ENCODE results near the gene DNAI1.
A peak's percentile ranks its signal among the peaks of the same experiment; 100 is the strongest.

The DNAI1 gene

GRCh38 chr9:34500623-34501267 lies 42.1 kb downstream of the DNAI1 start:
- TF ChIP-seq RAD21 (IDR thresholded peaks at IDR 0.05; ENCODE audit: low read depth) (peak; percentile 89), USF1 (IDR thresholded peaks at IDR 0.05) (no peak), MAX (IDR thresholded peaks at IDR 0.05) (no peak), TCF12 (IDR thresholded peaks at IDR 0.05; ENCODE audit: low read depth) (no peak), NFIC (IDR thresholded peaks at IDR 0.05) (no peak), EGR1 (IDR thresholded peaks at IDR 0.05) (no peak), EP300 (IDR thresholded peaks at IDR 0.05; ENCODE audit: borderline replicate concordance) (no peak)

GRCh38 chr9:34501372-34501771 lies 42.8 kb downstream of the DNAI1 start:
- TF ChIP-seq RAD21 (IDR thresholded peaks at IDR 0.05; ENCODE audit: low read depth) (no peak), ZBTB7A (IDR thresholded peaks at IDR 0.05; ENCODE audit: low read depth) (no peak), MAX (IDR thresholded peaks at IDR 0.05) (no peak), EGR1 (IDR thresholded peaks at IDR 0.05) (no peak), TCF12 (IDR thresholded peaks at IDR 0.05; ENCODE audit: low read depth) (no peak), EP300 (IDR thresholded peaks at IDR 0.05; ENCODE audit: borderline replicate concordance) (no peak), USF1 (IDR thresholded peaks at IDR 0.05) (no peak), TEAD4 (IDR thresholded peaks at IDR 0.05) (no peak), FOXM1 (IDR thresholded peaks at IDR 0.05; ENCODE audit: borderline replicate concordance, low read depth) (no peak), REST (IDR thresholded peaks at IDR 0.05; ENCODE audit: low read depth) (no peak), CEBPB (IDR thresholded peaks at IDR 0.05) (no peak), CREB1 (IDR thresholded peaks at IDR 0.05; ENCODE audit: low read depth) (no peak), TAF1 (IDR thresholded peaks at IDR 0.05; ENCODE audit: low read depth) (no peak), YY1 (IDR thresholded peaks at IDR 0.05; ENCODE audit: low read depth) (no peak), NFIC (IDR thresholded peaks at IDR 0.05) (no peak)

- no peak for TF ChIP-seq EP300 (IDR thresholded peaks at IDR 0.05; ENCODE audit: borderline replicate concordance)
- TF ChIP-seq MAX (IDR thresholded peaks at IDR 0.05), result no peak
- TF ChIP-seq NFIC (IDR thresholded peaks at IDR 0.05), result peak; percentile 18; the same call in 1 of the 2 replicates
Measured at GRCh38 chr9:34501889-34502425, 43.4 kb downstream of the DNAI1 start.

- TF ChIP-seq YY1 (IDR thresholded peaks at IDR 0.05; ENCODE audit: low read depth) (no peak), EGR1 (IDR thresholded peaks at IDR 0.05) (no peak), EP300 (IDR thresholded peaks at IDR 0.05; ENCODE audit: borderline replicate concordance) (no peak), ZBTB7A (IDR thresholded peaks at IDR 0.05; ENCODE audit: low read depth) (no peak), CREB1 (IDR thresholded peaks at IDR 0.05; ENCODE audit: low read depth) (no peak), TAF1 (IDR thresholded peaks at IDR 0.05; ENCODE audit: low read depth) (no peak), FOXM1 (IDR thresholded peaks at IDR 0.05; ENCODE audit: borderline replicate concordance, low read depth) (no peak), USF1 (IDR thresholded peaks at IDR 0.05) (no peak), TEAD4 (IDR thresholded peaks at IDR 0.05) (no peak), MAX (IDR thresholded peaks at IDR 0.05) (no peak), REST (IDR thresholded peaks at IDR 0.05; ENCODE audit: low read depth) (no peak)
Measured at GRCh38 chr9:34502471-34502870, 43.9 kb downstream of the DNAI1 start.

GRCh38 chr9:34502891-34503290 lies 44.3 kb downstream of the DNAI1 start:
- no peak for TF ChIP-seq CEBPB (IDR thresholded peaks at IDR 0.05)
